NCI-H2196 (cell line): ENCODE results near the gene BAIAP2L1.
A peak's percentile ranks its signal among the peaks of the same experiment; 100 is the strongest.
"Not testable (repeated sequence)": the region's sequence is repeated elsewhere in the genome, so short reads cannot be mapped to it uniquely, and the experiment has no call there.

Source experiments
- DNase-seq: peaks from one replicate; lab custom pipeline; 2025; ENCODE audit not compliant: unreplicated experiment; lab: John Stamatoyannopoulos, UW

Gene BAIAP2L1

GRCh38 chr7:98399890-98400541, 874 bp downstream of the BAIAP2L1 start:
- DNase-seq, result no peak

- no peak for DNase-seq
These were observed 1.4 kb downstream of the BAIAP2L1 start for GRCh38 chr7:98399462-98399861.

- DNase-seq, result peak; percentile 31
These were observed 2.1 kb downstream of the BAIAP2L1 start for GRCh38 chr7:98398567-98399372.

- DNase-seq, result no peak
These were observed 4.1 kb downstream of the BAIAP2L1 start for GRCh38 chr7:98396768-98397167.

GRCh38 chr7:98395951-98396350, 4.9 kb downstream of the BAIAP2L1 start:
- no peak for DNase-seq

DNA sequence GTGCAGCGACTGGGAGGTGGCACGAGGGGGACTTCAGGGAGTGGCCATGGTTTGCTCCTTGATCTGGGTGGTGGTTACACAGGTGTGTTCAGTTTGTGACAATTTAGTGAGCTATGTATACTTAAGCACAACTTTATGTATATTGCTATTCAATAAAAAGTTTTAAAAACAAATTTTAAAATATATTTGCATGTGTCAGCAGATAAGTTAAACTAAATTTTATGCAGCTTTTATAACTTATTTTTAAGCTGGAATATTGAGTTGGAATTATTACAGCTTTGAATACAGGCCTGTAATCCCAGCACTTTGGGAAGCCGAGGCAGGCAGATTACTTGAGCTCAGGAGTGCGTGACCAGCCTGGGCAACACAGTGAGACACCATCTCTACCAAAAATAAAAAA, 5.4 kb downstream of the BAIAP2L1 start:
- DNase-seq, result no peak

DNA sequence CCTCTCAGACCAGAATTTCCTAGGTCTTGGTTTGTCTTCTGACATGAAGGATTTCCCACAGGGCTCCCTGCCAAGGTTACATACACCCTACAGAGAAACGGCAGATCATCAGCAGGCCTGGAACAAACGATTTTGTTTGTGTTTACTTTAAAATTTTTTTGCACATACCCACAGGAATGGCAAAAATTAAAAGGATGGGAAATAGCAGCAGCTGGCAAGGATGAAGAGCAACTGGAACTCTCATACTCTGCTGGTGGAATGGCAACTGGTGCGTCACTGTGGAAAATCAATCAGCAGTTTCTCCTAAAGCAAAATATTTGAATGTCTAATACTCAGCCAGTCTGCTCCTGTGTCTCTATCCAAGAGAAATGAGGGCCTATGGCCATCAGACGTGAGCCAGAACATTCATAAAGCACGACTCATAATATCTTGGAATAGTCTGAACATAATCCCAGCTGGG, 6.5 kb downstream of the BAIAP2L1 start:
- DNase-seq, result no peak

DNA sequence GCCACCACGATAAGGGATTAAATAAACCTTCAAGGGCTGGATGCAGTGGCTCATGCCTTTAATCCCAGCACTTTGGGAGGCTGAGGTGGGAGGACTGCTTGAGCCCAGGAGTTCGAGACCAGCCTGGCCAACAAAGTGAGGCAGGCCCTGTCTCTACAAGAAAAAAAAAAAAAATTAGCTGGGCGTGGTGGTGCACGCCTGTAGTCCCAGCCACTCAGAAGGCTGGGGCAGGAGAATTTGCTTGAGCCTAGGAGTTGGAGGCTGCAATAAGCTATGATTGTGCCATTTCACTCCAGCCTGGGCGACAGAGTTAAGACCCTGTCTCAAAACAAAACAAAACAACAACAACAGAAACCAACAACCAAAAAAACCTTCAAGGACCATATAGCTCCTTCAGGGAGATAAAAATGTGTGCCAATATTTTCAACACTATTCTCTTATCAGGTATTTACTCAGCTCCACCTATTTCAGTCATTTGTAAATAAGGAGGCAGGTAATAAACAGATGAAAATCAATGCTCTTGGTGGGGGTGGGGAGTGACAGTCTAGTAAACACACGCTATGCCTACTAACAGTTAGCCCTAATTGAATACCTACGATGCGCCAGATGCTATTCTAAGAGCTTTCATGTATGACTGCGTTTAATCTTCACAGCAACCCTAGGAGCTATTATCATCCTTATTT, 13.2 kb downstream of the BAIAP2L1 start:
- DNase-seq, result no peak

GRCh38 chr7:98387131-98387530, 13.8 kb downstream of the BAIAP2L1 start:
- DNase-seq, result no peak

DNA sequence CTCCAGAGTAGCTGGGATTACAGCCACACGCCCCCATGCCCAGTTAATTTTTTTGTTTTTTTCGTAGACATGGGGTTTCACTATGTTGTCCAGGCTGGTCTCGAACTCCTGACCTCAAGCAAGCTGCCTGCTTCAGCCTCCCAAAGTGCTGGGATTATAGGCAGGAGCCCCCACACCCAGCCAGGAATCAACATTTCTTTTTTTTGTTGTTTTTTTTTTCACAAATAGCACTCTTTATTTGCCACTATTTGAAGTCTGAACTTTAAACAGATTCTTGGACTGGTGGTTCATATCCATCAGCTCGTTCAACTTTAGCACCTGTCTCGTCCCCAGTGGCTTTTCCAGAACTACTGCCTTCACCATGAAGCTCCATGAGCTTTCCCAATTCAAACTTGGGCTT, 15.4 kb downstream of the BAIAP2L1 start:
- DNase-seq, result not testable (repeated sequence)

GRCh38 chr7:98378210-98378819, 22.6 kb downstream of the BAIAP2L1 start:
- no peak for DNase-seq

DNA sequence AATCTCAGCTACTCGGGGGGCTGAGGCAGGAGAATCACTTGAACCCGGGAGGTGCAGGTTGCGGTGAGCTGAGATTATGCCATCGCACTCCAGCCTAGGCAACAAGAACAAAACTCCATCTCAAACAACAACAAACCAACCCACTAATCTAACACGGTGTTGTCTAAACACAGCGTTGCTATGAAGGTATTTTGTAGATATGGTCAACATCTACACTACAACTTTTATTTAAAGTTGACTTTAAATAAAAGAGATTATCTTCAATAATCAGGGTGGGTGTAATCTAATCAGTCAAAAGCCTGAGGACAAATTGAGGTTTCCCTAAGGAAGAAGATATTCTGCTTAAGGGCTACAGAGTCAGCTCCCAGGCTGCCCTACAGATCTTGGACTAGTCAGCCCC, 24.2 kb downstream of the BAIAP2L1 start:
- DNase-seq, result no peak

- no peak for DNase-seq
These were observed 25.2 kb downstream of the BAIAP2L1 start for GRCh38 chr7:98375664-98376063.

DNA sequence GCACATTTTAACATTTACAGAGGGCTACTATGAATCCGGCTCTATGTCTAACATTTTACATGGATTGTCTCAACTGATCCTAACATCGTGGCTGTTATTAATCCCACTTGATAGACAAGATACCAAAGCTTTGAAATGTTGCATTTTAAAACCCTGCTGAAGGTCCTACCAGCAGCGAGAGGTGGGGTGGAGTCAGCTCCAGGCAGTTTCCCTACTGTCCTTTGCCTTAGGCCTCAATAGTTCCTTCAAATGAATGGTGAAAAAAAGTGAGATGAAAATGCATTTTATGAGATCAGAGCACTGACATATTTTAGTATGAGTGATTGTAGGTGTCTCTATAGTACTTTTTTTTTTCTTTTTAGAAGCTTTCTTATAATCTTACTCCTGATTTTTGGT, 26.6 kb downstream of the BAIAP2L1 start:
- no peak for DNase-seq

- DNase-seq, result peak; percentile 44
These were observed 27.9 kb downstream of the BAIAP2L1 start for GRCh38 chr7:98372993-98373392.

- DNase-seq, result no peak
These were observed 31.2 kb downstream of the BAIAP2L1 start for GRCh38 chr7:98369726-98370125.

DNA sequence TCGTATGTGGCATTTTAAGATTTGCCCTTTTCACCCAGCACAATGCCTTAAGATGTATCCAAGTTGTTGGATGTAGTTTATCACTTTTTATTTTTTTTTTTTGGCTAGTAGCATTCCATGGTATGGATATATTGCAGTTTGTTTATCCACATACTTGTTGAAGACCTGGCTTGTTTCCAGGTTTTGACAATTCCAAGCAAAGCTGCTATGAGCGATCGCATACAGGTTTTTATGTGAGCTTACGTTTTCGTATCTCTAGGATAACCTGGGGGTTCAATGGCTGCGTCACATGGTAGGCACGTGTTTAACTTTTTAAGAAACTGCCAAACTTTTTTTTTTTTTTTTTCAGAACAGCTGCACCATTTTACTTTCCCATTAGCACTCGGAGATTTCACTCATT, 32.2 kb downstream of the BAIAP2L1 start:
- no peak for DNase-seq

- DNase-seq, result no peak
These were observed 34.3 kb downstream of the BAIAP2L1 start for GRCh38 chr7:98366562-98366938.

DNA sequence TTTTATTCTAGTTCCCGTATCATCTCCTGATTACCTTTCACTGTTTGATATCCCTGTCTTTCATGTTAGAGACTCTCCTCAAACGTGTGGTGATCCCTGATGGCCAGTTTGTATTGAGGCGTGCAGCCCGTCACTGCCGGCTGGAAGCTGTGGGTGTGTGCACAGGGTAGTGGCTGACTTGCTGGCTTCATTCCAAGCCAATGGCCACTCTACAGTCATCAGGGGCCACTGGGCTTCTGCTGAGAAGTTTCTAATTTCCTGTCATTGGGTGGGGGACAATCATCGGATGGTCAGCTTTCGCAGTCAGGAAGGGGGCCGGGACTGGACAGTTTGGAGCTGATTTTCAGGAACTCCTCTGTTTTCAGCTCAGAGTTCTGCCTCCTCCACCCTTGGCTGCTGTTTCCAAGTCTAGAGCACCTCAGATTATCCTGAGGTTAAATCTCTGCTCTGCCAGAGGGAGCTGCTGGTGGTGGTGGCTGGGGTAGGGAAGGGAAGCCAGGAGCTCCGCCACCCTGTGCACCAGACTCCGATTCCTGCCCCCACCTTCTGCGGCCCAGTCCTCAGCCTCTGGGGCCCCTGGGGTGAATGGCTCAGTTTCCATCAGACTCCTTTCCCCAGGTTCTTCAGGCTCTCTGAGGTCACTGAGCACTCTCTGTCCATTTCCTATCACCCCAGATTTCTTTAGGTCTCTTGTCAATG, 34.9 kb downstream of the BAIAP2L1 start:
- DNase-seq, result no peak

DNA sequence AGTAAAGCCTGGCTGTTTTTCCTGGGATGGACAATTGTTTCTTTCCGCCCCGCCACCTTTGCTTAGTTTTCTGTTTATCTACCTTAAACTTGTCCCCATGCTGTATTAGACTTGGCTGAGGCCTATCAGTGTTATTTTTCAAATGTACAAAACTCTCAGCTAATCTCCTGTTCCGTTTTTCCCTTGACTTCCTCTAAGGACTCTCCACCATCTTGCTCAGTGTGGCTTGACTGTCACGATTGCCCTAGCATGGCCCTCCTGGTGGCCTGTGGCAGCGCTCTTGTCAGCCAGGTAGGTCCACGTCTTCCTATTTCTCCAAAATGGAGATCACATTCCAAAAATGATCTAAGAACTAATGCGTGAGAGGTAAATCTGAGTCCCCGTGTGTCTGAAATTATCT, 36.7 kb downstream of the BAIAP2L1 start:
- DNase-seq, result no peak

DNA sequence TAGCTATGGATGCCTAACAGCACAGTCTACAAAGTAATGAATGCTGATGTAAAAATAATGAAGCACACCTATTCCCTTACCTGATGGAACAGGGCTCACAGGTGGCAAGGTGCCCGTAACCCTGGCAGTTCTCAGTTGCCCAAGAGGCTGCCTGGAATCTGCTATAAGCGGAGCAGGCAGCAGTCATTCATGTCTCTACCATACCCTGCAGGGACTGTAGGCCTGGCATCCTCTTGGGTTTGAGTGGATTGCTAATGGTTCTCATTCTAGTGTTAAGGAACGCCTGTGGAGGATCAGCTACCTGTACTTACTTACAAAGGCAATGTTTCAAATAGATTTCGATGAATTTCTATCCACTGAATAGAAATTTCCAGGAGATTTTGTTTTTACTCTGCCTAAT, 38.4 kb downstream of the BAIAP2L1 start:
- no peak for DNase-seq
